Cardiac muscle cell (in vitro differentiated cells and primary cell): ENCODE results near the gene REEP5. TPM values are rescaled to one million over a fixed set of nuclear protein-coding genes. Genes with fewer than 3 reads are reported as not detected.
"Not testable (repeated sequence)": the region's sequence is repeated elsewhere in the genome, so short reads cannot be mapped to it uniquely, and the experiment has no call there.

Experiments
- DNase-seq, 2 donors: peaks; one replicate each; pipeline versions ENCODE4 v3.0.0 to v3.0.0-alpha.2; 2010 to 2017; ENCODE audit warnings: low read depth in 1 of 2, low spot score in 1 of 2
- H3K27ac ChIP-seq: fragments of 200-600 bp; sonication (generic); 2 replicates; pipeline ENCODE4 v1.5.1; 2016
- H3K27me3 ChIP-seq: fragments of 200-600 bp; sonication (generic); 2 replicates; pipeline ENCODE4 v1.6.0; 2016; ENCODE audit warnings: control low read depth
- H3K36me3 ChIP-seq: fragments of 200-600 bp; sonication (generic); 2 replicates; pipeline ENCODE4 v1.5.1; 2016; ENCODE audit warnings: control low read depth
- H3K4me1 ChIP-seq: fragments of 200-600 bp; sonication (generic); 2 replicates; pipeline ENCODE4 v1.8.1; 2017; ENCODE audit warnings: low read depth, mild to moderate bottlenecking, mixed run types
- H3K4me3 ChIP-seq: fragments of 200-600 bp; sonication (generic); 2 replicates; pipeline ENCODE4 v1.5.1; 2016; ENCODE audit warnings: mild to moderate bottlenecking
- H3K9me3 ChIP-seq: fragments of 200-600 bp; sonication (generic); 2 replicates; pipeline ENCODE4 v1.5.1; 2017; ENCODE audit warnings: low read depth, mild to moderate bottlenecking, control low read depth
- CTCF ChIP-seq: IDR thresholded peaks from 2 replicates; pipeline ENCODE4 v1.5.1; 2012; ENCODE audit warnings: low read depth, mild to moderate bottlenecking, low read length
- polyA plus RNA-seq: library from polyadenylated mRNA; unstranded; fragments of >200 nt; fragmentation: Nextera tagmentation; extraction: Ambion mirVana; gene quantifications from 2 replicates; pipeline ENCODE4 v1.2.1, GENCODE V29; 2016
- total RNA-seq: library from RNA; depleted of rRNA; stranded (reverse); fragments of >200 nt; gene quantifications from 2 replicates; pipeline ENCODE4 v1.2.3, GENCODE V29; 2016

REEP5 gene
- total and polyA plus RNA-seq, 2 experiments from 2014 or later, result 27.0 to 138 TPM

GRCh38 chr5:112860929-112861637, 60.9 kb downstream of the REEP5 start, which contains the start of gene SRP19:
Gene SRP19 (plus strand): TSS chr5:112861287. CDS start chr5:112861377, 90 bp downstream.
- TF ChIP-seq CTCF, result no peak
- peak within 1 kb of the TSS; percentile 93 for H3K27ac ChIP-seq
- peak within 1 kb of the TSS; percentile 71 for H3K4me3 ChIP-seq

GRCh38 chr5:112860571-112860928, 61.5 kb downstream of the REEP5 start:
- not testable (repeated sequence) for H3K27me3 ChIP-seq, H3K4me3 ChIP-seq
- peak overlapping the region; percentile 93 for H3K27ac ChIP-seq

More at GRCh38 chr5:112860929-112861637, 60.9 kb downstream of the REEP5 start, which contains the start of gene SRP19:
- DNase-seq, result peak; percentile 98 to 99
- H3K4me1 ChIP-seq, result no peaks in the 10 kb centered on the region
- H3K9me3 ChIP-seq, result no peaks in the 10 kb centered on the region
- H3K36me3 ChIP-seq, result peaks cover 14% of the 10 kb centered on the region
- H3K27me3 ChIP-seq, result peaks cover 3% of the 10 kb centered on the region

GRCh38 chr5:112857866-112858265, 64.2 kb downstream of the REEP5 start:
- Histone ChIP-seq H3K36me3 (no peaks in the 10 kb centered on the region), H3K4me3 (no peak overlapping the region), H3K27me3 (peaks cover 8% of the 10 kb centered on the region), H3K27ac (no peak overlapping the region), H3K9me3 (no peaks in the 10 kb centered on the region), H3K4me1 (no peaks in the 10 kb centered on the region)
- TF ChIP-seq CTCF, result no peak
- no peak for DNase-seq

More at GRCh38 chr5:112860571-112860928, 61.5 kb downstream of the REEP5 start:
- DNase-seq, H3K4me1 ChIP-seq, H3K9me3 ChIP-seq: not testable (repeated sequence)
- H3K36me3 ChIP-seq, result peaks cover 14% of the 10 kb centered on the region

- H3K4me1 ChIP-seq, result no peaks in the 10 kb centered on the region
- H3K27me3 ChIP-seq, result peaks cover 8% of the 10 kb centered on the region
- TF ChIP-seq CTCF, result no peak
- no peak for DNase-seq
- no peaks in the 10 kb centered on the region for H3K9me3 ChIP-seq
- no peak overlapping the region for H3K27ac ChIP-seq
- H3K4me3 ChIP-seq, result no peak overlapping the region
- no peaks in the 10 kb centered on the region for H3K36me3 ChIP-seq
Measured at GRCh38 chr5:112854651-112855050, 67.4 kb downstream of the REEP5 start.

GRCh38 chr5:112849912-112850311, 72.1 kb downstream of the REEP5 start:
- no peaks in the 10 kb centered on the region for H3K27me3 ChIP-seq
- no peak for DNase-seq
- no peaks in the 10 kb centered on the region for H3K36me3 ChIP-seq

More at GRCh38 chr5:112849912-112850311, 72.1 kb downstream of the REEP5 start:
- TF ChIP-seq CTCF, result no peak
- Histone ChIP-seq H3K9me3 (no peaks in the 10 kb centered on the region), H3K4me1 (peaks cover 5% of the 10 kb centered on the region), H3K27ac (no peak overlapping the region), H3K4me3 (no peak overlapping the region)
